GM20000 (cell line): ENCODE data around the gene UBL4A.
A peak's percentile ranks its signal among the peaks of the same experiment; 100 is the strongest.

Experiments
- DNase-seq: peaks from one replicate; pipeline ENCODE4 v3.0.0; 2012; ENCODE audit warnings: low spot score
- TF ChIP-seq, protein P1 (sequence below): IDR thresholded peaks from 2 replicates; pipeline ENCODE4 v1.5.1; 2012; ENCODE audit warnings: mild to moderate bottlenecking, control low read depth; ENCODE audit errors: extremely low read depth, missing control alignments

Gene UBL4A

DNA sequence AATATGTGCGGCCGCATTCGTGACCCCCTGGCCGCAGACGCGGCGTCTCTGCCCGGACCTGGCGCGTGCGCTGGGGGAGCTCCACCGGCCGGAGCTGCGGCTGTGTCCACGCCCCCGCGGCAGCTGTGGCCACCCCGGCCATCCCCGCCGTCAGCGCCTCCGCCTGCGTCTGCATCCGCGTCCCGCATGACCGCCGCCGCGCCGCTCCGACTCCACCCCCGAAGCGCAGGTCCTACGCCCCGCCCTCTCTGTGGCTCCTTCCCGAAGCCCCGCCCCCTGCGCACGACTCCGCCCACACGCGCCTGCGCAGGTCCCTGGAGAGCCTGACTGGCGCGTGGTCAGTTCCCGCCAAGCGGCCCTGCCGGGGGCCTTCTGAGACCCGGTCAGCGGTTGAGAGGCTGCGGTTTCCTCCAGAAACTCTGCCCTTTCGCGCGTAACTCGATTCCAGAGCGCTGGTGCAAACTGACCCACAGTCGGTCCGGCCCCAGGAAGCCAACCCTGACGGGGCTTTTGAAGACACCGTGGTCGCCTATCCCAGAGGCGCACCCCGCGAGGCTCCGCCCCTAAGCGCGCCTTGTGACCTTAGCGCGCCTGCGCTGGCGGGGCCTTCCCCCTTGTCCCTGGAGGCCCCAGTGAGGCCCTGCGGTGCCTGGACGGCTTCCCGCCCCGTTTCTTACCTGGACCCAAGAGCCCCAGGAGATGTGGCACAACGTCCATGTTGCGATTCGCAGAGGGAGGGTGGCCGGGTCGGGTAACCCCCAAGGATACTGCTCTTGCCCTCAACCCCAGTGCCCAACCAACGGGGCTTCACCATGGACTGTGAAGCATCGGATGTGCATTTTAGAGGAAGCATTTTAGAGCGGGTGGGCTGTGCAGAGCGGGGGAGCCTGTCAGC, 7.4 kb downstream of the UBL4A start, which contains the start of gene LAGE3:
LAGE3 (minus strand) TSS at position 554 of the 895 bp plus-strand sequence; CDS start at position 188, 366 bp downstream.
- DNase-seq = peak; percentile 94
- TF ChIP-seq, protein P1, sequence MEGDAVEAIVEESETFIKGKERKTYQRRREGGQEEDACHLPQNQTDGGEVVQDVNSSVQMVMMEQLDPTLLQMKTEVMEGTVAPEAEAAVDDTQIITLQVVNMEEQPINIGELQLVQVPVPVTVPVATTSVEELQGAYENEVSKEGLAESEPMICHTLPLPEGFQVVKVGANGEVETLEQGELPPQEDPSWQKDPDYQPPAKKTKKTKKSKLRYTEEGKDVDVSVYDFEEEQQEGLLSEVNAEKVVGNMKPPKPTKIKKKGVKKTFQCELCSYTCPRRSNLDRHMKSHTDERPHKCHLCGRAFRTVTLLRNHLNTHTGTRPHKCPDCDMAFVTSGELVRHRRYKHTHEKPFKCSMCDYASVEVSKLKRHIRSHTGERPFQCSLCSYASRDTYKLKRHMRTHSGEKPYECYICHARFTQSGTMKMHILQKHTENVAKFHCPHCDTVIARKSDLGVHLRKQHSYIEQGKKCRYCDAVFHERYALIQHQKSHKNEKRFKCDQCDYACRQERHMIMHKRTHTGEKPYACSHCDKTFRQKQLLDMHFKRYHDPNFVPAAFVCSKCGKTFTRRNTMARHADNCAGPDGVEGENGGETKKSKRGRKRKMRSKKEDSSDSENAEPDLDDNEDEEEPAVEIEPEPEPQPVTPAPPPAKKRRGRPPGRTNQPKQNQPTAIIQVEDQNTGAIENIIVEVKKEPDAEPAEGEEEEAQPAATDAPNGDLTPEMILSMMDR = no peak

DNA sequence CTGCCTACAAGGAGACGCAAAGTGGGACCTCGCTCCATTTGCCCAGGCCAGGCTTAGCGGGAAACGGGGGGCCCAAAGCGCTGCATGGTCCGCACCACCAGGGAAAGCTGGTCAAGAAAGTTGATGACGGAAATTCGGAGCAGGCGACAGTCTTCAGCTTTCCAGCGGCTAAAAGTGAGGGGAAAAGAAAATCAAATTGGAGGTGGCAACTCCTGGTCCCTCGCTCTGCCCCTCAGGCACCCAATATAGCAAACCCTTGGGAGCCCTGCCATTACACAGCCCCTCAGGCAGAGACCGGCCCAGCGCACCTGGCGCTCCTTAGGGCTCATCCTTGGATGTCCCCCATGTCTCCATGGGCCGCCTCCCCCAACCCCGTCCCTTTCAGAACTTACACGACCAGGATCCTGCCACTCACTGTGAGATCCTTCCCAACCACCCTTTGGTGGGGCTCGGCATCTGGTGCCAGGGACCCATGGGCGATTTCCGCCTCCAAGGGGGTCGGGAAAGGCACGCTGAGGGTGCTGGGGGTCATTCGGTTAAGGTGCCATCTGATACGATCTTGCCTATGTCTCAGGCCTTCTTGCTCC, 8.4 kb downstream of the UBL4A start:
- TF ChIP-seq, protein P1 = no peak

DNA sequence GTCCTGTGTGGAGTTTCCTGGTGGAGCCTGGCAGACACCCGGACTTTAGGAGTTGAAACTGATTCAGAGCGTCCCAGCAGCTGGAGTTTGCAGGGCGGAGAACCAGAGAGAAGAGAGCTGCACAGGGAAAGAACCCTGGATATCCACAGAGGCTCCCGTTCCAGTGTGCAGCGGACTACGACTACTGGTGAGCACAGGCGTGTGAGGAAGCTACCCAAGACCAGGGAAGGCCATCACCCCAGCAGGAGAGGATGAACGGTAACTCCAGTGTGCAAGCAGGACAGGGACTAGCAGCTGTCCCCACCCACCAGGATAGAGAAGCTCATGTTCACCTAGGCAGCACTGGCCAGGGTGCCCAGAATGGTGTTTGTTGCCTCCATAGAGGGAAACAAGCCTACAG, 9.6 kb downstream of the UBL4A start:
- DNase-seq = no peak
- TF ChIP-seq, protein P1 = no peak

More for the DNA sequence above, 8.4 kb downstream of the UBL4A start:
- DNase-seq = no peak

DNA sequence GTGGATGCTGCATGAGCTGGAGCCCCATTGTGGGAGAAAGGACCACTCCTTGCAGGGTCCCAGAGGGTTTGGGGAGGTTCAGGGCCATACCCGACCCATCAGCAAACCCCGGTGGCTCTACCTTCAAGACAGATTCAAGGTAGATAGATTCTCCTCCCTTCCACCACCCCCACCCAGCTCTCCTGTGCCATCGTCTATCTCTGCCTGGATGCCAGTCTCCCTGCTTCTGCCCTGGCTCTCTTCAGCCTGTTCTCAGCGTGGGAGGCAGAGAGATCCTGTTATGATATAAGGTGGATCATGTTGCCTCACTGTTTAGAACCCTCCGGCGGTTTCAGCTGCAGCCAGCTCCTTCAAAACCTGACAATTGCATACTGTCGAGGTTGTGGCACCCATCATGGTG, 12.7 kb downstream of the UBL4A start:
- DNase-seq = no peak
- TF ChIP-seq, protein P1 = no peak

DNA sequence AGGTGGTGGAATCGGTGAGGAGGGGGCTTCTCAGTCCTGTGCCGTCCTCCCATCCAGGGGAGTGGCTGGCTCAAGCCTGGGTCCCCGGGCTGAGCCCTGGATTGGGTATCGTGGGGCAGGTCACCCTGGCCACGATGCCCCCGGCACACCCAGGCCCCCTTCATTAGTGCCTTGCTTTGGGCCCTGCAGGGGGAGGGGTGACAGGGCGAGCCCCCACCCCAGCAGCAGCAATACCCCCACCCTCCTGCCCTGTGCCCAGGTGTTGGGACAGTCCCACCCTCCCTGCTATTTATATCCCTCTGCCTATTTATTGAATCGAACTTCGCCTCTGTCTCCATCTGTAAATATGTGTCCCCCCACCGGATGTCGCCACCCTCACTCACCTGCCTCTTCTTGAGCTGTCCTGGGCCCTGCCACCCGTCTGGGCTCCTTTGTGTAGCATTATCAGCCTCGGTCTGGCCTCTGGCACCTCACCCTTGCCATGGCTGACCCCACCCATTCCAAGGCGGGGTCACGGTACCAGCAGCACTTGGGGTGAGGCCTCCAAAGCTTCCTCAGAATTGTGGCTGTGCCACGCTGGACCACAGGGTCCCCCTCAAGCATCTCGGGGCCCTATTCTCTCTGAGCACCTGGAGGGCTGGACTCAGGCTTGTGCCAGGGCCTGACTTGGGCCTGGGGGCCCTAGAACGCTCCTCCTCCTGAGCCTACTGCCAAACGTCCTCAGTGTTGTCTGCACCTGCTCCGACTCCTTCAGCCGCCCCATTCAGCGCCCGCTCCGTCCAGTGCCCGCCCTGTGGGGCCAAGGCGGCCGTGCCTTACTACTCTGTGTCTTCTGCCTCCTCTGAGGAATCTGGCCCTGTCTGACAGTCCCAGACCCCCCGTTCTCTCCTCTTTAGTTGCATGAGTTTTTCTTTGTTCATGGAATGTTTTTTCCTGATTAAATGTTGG, 13.5 kb downstream of the UBL4A start:
- TF ChIP-seq, protein P1 = no peak
- DNase-seq = no peak

DNA sequence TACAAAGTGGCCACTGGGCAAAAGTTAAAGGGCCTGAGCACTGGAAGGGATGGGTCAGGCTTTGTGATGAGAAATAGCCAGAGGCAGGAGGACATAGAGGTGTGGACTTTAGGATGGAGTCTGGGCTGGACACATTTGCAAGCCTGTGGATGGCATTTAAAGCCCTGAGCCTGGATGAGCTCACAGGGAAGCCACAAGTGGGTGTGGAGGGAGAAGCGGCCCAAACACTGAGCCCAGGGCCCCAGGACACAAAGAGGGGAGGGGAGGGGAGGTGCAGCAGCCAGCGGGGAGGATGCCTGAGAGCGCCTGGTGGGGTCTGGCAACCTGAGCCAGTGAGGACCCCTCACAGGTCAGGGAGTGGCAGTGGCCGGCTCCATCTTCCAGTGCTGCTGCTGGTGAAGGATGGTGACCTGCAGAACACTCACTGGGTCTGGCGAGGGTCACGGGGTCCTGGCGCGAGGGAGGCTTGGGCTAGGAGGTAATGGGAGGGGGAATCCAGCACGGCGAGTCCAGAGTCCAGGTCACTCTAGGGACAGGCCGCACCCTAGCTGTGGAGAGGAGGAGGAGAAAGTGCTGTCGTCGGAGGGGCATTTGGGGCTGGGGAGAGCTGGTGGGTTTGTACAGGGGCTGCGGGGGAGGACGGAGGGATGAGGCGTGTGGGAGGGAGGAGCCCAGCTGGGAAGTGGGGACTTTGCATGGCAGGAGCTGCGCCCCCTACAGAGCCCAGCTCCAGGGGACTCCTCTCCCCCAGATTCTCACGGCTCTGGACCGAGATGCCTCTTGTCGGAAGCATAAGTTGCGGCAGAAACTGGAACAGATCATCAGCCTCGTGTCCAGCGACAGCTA, 14.4 kb downstream of the UBL4A start:
- TF ChIP-seq, protein P1 = no peak

More for the DNA sequence above, 14.4 kb downstream of the UBL4A start:
- DNase-seq = no peak
